Measurements from ENCODE around the gene CRLF3. TPM values are rescaled to one million over a fixed set of nuclear protein-coding genes. Genes with fewer than 3 reads are reported as not detected.
"Not testable (repeated sequence)": the region's sequence is repeated elsewhere in the genome, so short reads cannot be mapped to it uniquely, and the experiment has no call there.

Gene CRLF3
- total RNA-seq, 2 donors from 2014 or later: 13.0 to 16.4 TPM

DNA sequence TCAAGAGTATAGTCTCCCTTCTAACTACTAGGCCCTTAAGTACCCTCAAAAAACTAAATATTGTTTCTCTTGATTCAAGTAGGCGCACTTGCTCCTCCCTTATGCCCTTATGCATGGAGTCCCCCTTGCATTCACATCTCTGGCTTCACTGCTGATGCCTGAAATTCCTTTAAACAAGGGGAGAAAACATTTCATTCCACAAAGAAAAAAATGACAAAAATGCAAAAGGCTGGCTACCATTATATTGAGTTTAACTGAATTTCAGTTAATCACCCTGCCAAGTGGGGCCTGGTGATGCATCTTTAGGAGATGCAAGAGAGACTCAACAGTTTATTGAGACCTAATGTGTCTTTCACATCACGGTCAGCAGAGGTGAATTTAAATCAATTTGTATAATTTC is 35.6 kb downstream of the CRLF3 start:
- no peaks in the 10 kb centered on the region for H3K9me3 ChIP-seq
- H3K36me3 ChIP-seq: peaks cover 20% of the 10 kb centered on the region
- no peak overlapping the region for H3K27ac ChIP-seq
- H3K4me3 ChIP-seq: no peak overlapping the region
- DNase-seq (ENCODE audit: low spot score) (no peak), ATAC-seq (ENCODE audit: insufficient number of reproducible peaks, low FRiP score, low read depth) (no peak)
- TF ChIP-seq, protein P1, sequence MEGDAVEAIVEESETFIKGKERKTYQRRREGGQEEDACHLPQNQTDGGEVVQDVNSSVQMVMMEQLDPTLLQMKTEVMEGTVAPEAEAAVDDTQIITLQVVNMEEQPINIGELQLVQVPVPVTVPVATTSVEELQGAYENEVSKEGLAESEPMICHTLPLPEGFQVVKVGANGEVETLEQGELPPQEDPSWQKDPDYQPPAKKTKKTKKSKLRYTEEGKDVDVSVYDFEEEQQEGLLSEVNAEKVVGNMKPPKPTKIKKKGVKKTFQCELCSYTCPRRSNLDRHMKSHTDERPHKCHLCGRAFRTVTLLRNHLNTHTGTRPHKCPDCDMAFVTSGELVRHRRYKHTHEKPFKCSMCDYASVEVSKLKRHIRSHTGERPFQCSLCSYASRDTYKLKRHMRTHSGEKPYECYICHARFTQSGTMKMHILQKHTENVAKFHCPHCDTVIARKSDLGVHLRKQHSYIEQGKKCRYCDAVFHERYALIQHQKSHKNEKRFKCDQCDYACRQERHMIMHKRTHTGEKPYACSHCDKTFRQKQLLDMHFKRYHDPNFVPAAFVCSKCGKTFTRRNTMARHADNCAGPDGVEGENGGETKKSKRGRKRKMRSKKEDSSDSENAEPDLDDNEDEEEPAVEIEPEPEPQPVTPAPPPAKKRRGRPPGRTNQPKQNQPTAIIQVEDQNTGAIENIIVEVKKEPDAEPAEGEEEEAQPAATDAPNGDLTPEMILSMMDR (IDR thresholded peaks at IDR 0.05): no peak
- peaks cover 0 to 16% of the 10 kb centered on the region in 2 donors for H3K4me1 ChIP-seq (ENCODE audit: control insufficient read depth in 1 of 2, low read depth in 2 of 2)
- no peaks in the 10 kb centered on the region for H3K27me3 ChIP-seq (replicated peaks; ENCODE audit: insufficient read depth)

DNA sequence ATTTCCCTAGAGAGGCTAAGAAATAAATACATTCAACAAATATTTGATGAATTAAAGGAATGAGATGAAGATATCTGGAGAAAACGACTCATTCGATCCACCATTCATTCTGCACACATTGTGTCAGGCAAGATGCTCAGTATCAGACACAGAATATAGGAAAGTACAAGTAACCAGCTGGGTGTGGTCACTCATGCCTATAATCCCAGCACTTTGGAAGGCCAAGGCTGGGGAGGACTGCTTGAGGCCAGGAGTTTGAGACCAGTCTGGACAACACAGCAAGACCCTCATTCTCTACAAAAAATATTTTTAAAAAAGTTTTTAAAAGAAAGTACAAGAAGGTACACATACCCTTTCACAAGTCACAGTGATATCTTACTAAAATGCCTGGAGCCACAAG is 42.3 kb downstream of the CRLF3 start:
- Histone ChIP-seq H3K27me3 (replicated peaks; ENCODE audit: insufficient read depth) (no peaks in the 10 kb centered on the region), H3K9me3 (no peaks in the 10 kb centered on the region), H3K4me1 (ENCODE audit: control insufficient read depth in 1 of 2, low read depth in 2 of 2) (peaks cover 0 to 10% of the 10 kb centered on the region in 2 donors), H3K36me3 (peaks cover 5% of the 10 kb centered on the region), H3K4me3 (no peak overlapping the region), H3K27ac (no peak overlapping the region)
- DNase-seq (ENCODE audit: low spot score): no peak
- ATAC-seq (ENCODE audit: insufficient number of reproducible peaks, low FRiP score, low read depth): no peak
- TF ChIP-seq, protein P1 (IDR thresholded peaks at IDR 0.05): no peak

DNA sequence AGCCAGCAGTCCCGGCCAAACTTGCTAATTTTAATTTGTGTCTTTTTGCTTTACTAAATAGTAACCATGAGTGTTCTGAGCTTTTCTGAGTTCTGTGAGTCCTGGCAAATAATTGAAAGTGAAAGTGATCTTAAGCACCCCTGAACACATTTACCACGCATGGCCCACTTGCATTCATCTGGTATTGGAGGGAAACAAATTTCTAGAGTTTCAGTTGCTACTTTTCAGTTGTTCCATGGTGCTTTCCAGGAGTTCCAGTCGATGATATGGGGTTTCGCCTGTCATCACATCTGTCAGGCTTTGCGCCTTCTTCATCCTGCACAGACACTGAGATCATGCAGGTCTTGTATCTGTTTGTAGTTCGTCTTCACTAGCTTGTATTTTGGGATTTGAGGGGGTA is 44.1 kb downstream of the CRLF3 start:
- no peak overlapping the region for H3K27ac ChIP-seq
- no peaks in the 10 kb centered on the region for H3K27me3 ChIP-seq (replicated peaks; ENCODE audit: insufficient read depth)
- H3K36me3 ChIP-seq: peaks cover 8% of the 10 kb centered on the region
- no peaks in the 10 kb centered on the region for H3K4me1 ChIP-seq (ENCODE audit: control insufficient read depth in 1 of 2, low read depth in 2 of 2)
- H3K4me3 ChIP-seq: no peak overlapping the region
- ATAC-seq (ENCODE audit: insufficient number of reproducible peaks, low FRiP score, low read depth) (no peak), DNase-seq (ENCODE audit: low spot score) (no peak)
- H3K9me3 ChIP-seq: no peaks in the 10 kb centered on the region
- TF ChIP-seq, protein P1 (IDR thresholded peaks at IDR 0.05): no peak

DNA sequence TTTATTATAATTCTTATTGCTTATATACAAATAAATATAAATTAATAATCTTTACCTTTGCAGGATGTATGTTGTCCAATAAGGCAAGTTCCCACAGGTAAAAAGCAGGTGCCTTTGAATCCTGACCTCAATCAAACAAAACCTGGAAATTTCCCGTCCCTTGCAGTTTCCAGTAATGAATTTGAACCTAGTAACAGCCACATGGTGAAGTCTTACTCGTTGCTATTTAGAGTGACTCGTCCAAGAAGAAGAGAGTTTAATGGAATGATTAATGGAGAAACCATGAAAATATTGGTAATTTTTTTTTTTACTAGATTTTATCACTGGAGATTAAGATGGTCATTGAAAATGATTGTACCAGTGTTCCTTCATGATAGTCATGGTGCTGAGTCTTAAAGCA is 55.7 kb downstream of the CRLF3 start:
- not testable (repeated sequence) for H3K27me3 ChIP-seq (replicated peaks; ENCODE audit: insufficient read depth); DNase-seq (ENCODE audit: low spot score); H3K27ac ChIP-seq; H3K4me3 ChIP-seq; H3K9me3 ChIP-seq; ATAC-seq (ENCODE audit: insufficient number of reproducible peaks, low FRiP score, low read depth); H3K4me1 ChIP-seq (ENCODE audit: control insufficient read depth in 1 of 2, low read depth in 2 of 2)
- peaks cover 12% of the 10 kb centered on the region for H3K36me3 ChIP-seq

DNA sequence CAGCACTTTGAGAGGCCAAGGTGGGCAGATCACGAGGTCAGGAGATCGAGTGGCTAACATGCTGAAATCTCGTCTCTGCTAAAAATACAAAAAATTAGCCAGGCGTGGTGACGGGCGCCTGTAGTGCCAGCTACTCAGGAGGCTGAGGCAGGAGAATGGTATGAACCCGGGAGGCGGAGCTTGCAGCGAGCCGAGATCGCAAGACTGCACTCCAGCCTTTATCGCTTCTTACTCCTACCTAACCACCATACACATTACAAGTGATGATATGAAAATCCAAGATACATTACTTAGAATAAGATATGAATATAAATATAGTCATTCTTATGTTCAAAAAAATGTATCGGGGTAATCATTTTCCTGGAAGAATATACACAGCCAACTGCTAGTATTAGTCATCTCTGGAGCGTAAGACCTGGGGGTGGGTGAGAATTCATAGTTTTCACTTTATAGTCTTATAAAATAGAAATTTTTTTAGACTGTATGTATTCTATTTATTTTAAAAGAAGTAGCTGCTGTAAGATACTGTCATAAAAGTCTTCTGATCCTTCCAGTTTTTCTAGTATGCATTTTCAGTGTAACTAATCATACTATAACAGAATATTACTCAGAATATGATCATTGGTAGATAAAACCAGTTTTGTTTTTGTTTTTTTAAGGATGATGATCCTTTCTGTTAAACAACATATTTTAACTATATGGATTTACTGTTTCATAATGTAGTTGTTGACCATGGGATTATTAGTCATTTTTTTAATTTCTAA is 56.7 kb downstream of the CRLF3 start:
- DNase-seq (ENCODE audit: low spot score); H3K4me1 ChIP-seq (ENCODE audit: control insufficient read depth in 1 of 2, low read depth in 2 of 2); H3K27ac ChIP-seq; H3K4me3 ChIP-seq; H3K9me3 ChIP-seq; H3K27me3 ChIP-seq (replicated peaks; ENCODE audit: insufficient read depth); ATAC-seq (ENCODE audit: insufficient number of reproducible peaks, low FRiP score, low read depth): not testable (repeated sequence)
- H3K36me3 ChIP-seq: peaks cover 12% of the 10 kb centered on the region

DNA sequence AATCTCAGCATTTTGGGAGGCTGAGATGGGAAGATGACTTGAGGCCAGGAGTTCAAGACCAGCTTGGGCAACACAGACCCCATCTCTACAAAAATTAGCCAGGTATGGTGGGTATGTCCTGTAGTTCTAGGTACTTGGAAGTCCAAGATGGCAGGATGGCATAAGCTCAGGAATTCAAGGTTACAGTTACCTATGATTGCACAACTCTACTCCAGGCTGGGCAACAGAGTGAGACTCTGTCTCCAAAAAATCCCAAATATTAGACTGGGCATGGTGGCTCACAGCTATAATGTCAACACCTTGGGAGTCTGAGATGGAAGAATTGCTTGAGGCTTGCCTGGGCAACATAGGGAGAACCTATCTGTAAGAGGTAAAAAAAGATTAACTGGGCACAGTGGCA is 63.4 kb downstream of the CRLF3 start:
- H3K4me1 ChIP-seq (ENCODE audit: control insufficient read depth in 1 of 2, low read depth in 2 of 2): no peaks in the 10 kb centered on the region
- DNase-seq (ENCODE audit: low spot score) (no peak), ATAC-seq (ENCODE audit: insufficient number of reproducible peaks, low FRiP score, low read depth) (no peak)
- no peaks in the 10 kb centered on the region for H3K27me3 ChIP-seq (replicated peaks; ENCODE audit: insufficient read depth)
- H3K9me3 ChIP-seq: no peaks in the 10 kb centered on the region
- TF ChIP-seq, protein P1 (IDR thresholded peaks at IDR 0.05): no peak
- no peak overlapping the region for H3K27ac ChIP-seq
- peaks cover 10% of the 10 kb centered on the region for H3K36me3 ChIP-seq
- no peak overlapping the region for H3K4me3 ChIP-seq

DNA sequence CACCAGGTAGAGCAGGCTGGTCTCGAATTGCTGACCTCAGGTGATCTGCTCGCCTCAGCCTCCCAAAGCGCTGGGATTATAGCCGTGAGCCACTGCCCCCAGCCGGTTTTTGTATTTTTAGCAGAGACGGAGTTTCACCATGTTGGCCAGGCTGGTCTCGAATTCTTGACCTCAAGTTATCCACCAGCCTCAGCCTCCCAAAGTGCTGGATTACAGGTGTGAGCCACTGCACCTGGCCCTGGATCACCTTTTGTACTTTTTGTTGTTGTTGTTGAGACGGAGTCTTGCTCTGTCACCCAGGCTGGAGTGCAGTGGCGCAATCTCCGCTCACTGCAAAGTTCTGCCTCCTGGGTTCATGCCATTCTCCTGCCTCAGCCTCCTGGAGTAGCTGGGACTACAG is 71.2 kb downstream of the CRLF3 start:
- DNase-seq (ENCODE audit: low spot score); H3K27me3 ChIP-seq (replicated peaks; ENCODE audit: insufficient read depth); H3K4me1 ChIP-seq (ENCODE audit: control insufficient read depth in 1 of 2, low read depth in 2 of 2); H3K9me3 ChIP-seq; H3K27ac ChIP-seq; H3K4me3 ChIP-seq; ATAC-seq (ENCODE audit: insufficient number of reproducible peaks, low FRiP score, low read depth): not testable (repeated sequence)
- H3K36me3 ChIP-seq: peaks cover 17% of the 10 kb centered on the region

DNA sequence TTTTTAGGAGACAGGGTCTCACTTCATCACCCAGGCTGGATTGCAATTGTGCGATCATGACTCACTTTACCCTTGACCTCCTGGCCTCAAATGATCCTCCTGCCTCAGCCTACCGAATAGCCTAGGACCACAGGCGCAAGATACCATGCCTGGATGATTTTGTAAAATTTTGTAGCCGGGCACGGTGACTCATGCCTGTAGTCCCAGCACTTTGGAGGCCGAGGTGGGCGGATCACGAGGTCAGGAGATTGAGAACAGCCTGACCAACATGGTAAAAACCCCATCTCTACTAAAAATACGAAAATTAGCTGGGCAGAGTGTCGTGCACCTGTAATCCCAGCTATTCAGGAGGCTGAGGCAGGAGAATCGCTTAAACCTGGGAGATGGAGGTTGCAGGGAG is 73.5 kb downstream of the CRLF3 start:
- not testable (repeated sequence) for H3K36me3 ChIP-seq; ATAC-seq (ENCODE audit: insufficient number of reproducible peaks, low FRiP score, low read depth); H3K27ac ChIP-seq; H3K9me3 ChIP-seq; DNase-seq (ENCODE audit: low spot score); H3K4me3 ChIP-seq; H3K4me1 ChIP-seq (ENCODE audit: control insufficient read depth in 1 of 2, low read depth in 2 of 2); H3K27me3 ChIP-seq (replicated peaks; ENCODE audit: insufficient read depth)

DNA sequence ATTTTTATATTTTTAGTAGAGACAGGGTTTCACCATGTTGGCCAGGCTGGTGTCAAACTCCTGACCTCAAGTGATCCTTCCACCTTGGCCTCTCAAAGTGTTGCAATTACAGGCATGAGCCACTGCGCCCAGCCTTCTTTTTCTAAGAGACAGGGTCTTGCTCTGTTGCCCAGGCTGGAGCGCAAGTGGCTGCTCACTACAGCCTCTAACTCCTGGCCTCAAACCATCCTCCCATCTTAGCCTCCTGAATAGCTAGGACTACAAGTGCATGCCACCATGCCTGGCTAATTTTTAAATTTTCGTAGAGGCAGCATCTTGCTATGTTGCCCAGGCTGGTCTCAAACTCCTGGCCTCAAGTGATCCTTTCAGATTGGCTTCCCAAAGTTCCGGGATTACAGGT is 76.9 kb downstream of the CRLF3 start:
- DNase-seq (ENCODE audit: low spot score); H3K36me3 ChIP-seq; H3K27ac ChIP-seq; H3K4me3 ChIP-seq; H3K9me3 ChIP-seq; H3K27me3 ChIP-seq (replicated peaks; ENCODE audit: insufficient read depth); H3K4me1 ChIP-seq (ENCODE audit: control insufficient read depth in 1 of 2, low read depth in 2 of 2); ATAC-seq (ENCODE audit: insufficient number of reproducible peaks, low FRiP score, low read depth): not testable (repeated sequence)
